ENCODE measurements around the gene PHKB. TPM values are rescaled to one million over a fixed set of nuclear protein-coding genes. Genes with fewer than 3 reads are reported as not detected.

The PHKB gene
- total RNA-seq, 1 donor from 2014 or later, result 44.5 TPM

- DNase-seq (ENCODE audit: low read depth) (no peak), FAIRE-seq (no peak)
- Histone ChIP-seq H3K4me3 (ENCODE audit: low read depth, low read length) (no peak overlapping the region), H3K27me3 (ENCODE audit: control insufficient read depth, insufficient read depth, low read length) (no peaks in the 10 kb centered on the region), H3K36me3 (ENCODE audit: control insufficient read depth, insufficient read depth, low read length) (peaks cover 4% of the 10 kb centered on the region)
- TF ChIP-seq, protein P1, sequence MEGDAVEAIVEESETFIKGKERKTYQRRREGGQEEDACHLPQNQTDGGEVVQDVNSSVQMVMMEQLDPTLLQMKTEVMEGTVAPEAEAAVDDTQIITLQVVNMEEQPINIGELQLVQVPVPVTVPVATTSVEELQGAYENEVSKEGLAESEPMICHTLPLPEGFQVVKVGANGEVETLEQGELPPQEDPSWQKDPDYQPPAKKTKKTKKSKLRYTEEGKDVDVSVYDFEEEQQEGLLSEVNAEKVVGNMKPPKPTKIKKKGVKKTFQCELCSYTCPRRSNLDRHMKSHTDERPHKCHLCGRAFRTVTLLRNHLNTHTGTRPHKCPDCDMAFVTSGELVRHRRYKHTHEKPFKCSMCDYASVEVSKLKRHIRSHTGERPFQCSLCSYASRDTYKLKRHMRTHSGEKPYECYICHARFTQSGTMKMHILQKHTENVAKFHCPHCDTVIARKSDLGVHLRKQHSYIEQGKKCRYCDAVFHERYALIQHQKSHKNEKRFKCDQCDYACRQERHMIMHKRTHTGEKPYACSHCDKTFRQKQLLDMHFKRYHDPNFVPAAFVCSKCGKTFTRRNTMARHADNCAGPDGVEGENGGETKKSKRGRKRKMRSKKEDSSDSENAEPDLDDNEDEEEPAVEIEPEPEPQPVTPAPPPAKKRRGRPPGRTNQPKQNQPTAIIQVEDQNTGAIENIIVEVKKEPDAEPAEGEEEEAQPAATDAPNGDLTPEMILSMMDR (IDR thresholded peaks at IDR 0.05; ENCODE audit: insufficient read depth, low read length, severe bottlenecking), result no peak
Observed at GRCh38 chr16:47657032-47657431, 195.9 kb downstream of the PHKB start.

- no peak for FAIRE-seq
- Histone ChIP-seq H3K36me3 (ENCODE audit: control insufficient read depth, insufficient read depth, low read length) (peaks cover 4% of the 10 kb centered on the region), H3K27me3 (ENCODE audit: control insufficient read depth, insufficient read depth, low read length) (no peaks in the 10 kb centered on the region), H3K4me3 (ENCODE audit: low read depth, low read length) (no peak overlapping the region)
- DNase-seq (ENCODE audit: low read depth), result no peak
- TF ChIP-seq, protein P1 (IDR thresholded peaks at IDR 0.05; ENCODE audit: insufficient read depth, low read length, severe bottlenecking), result no peak
Observed at GRCh38 chr16:47657977-47658376, 196.8 kb downstream of the PHKB start.

DNA sequence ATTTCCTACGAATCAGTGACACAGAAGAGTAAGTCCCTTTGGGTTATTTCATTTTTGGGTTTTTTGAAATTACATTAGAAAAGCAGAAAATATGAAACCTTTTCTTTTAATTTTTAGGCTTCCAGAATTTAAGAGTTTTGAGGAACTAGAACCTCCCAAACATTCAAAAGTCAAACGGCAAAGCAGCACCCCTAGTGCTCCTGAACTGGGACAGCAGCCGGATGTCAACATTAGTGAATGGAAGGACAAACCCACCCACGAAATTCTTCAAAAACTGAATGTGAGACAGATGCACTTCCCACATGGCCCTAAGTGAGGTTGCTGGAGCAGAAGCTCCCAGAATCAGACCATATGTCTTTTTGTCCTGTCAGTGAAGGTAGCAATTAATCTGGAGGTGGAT is 199.4 kb downstream of the PHKB start:
- TF ChIP-seq, protein P1 (IDR thresholded peaks at IDR 0.05; ENCODE audit: insufficient read depth, low read length, severe bottlenecking), result no peak
- peaks cover 4% of the 10 kb centered on the region for H3K36me3 ChIP-seq (ENCODE audit: control insufficient read depth, insufficient read depth, low read length)
- DNase-seq (ENCODE audit: low read depth) (no peak), FAIRE-seq (no peak)
- no peaks in the 10 kb centered on the region for H3K27me3 ChIP-seq (ENCODE audit: control insufficient read depth, insufficient read depth, low read length)
- H3K4me3 ChIP-seq (ENCODE audit: low read depth, low read length), result no peak overlapping the region

DNA sequence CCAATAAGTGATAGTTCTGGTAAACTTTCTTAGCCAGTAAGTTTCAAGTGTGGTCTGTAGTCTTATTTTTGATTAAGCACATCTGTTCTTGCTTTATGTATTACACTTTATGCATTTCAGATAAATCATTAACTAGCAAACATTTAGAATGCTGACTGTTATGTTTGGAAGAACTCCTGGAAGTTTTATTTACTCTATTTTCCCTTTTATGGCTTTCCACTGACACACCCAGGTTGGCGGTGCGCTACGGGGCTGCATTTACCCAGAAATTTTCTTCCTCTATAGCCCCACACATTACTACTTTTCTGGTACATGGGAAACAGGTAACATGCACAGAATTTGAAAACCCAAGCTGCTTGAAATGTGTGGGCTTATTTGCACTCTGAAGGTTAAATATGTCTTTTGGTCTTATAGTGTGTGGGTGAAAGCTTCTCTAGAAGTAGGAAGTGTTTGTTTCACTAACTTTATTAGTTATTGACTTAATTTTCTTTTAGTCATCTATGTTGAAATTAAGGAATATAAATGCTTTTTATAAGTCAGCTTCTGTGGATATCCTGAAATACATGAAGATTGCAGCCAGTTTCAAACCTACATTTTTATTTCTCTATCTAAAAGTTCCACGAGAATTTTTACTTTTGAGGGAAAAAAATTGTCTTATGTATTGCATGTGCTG is 203.7 kb downstream of the PHKB start:
- H3K36me3 ChIP-seq (ENCODE audit: control insufficient read depth, insufficient read depth, low read length), result peaks cover 4% of the 10 kb centered on the region
- TF ChIP-seq, protein P1 (IDR thresholded peaks at IDR 0.05; ENCODE audit: insufficient read depth, low read length, severe bottlenecking), result no peak
- no peak for FAIRE-seq
- no peaks in the 10 kb centered on the region for H3K27me3 ChIP-seq (ENCODE audit: control insufficient read depth, insufficient read depth, low read length)
- DNase-seq (ENCODE audit: low read depth), result no peak
- no peak overlapping the region for H3K4me3 ChIP-seq (ENCODE audit: low read depth, low read length)

DNA sequence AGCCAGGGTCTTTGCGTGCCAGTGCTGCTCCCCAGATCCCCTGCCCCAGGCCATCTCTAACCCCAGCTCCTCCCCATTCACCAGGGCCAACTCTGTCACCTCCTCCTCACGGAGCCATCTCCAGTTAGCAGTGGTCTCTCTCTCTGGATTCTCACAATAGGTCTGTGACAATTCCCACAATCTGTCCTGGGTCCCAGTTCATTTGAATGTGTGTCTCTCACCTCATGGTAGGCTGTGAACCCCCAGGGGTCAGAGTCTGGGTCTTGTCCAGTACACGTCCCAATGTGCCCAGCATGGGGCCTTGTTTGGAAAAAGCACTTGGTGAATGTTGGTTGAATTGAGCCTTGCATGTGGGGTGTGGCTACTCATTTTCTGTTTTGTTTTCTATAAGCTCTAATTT is 205.3 kb downstream of the PHKB start:
- no peaks in the 10 kb centered on the region for H3K27me3 ChIP-seq (ENCODE audit: control insufficient read depth, insufficient read depth, low read length)
- peak; percentile 23 for FAIRE-seq
- H3K36me3 ChIP-seq (ENCODE audit: control insufficient read depth, insufficient read depth, low read length), result peaks cover 2% of the 10 kb centered on the region

More for the DNA sequence above, 205.3 kb downstream of the PHKB start:
- TF ChIP-seq, protein P1 (IDR thresholded peaks at IDR 0.05; ENCODE audit: insufficient read depth, low read length, severe bottlenecking), result no peak
- no peak overlapping the region for H3K4me3 ChIP-seq (ENCODE audit: low read depth, low read length)
- no peak for DNase-seq (ENCODE audit: low read depth)
